CD4-positive, CD25-positive, alpha-beta regulatory T cell (primary cell): ENCODE measurements around the gene COP1. TPM values are rescaled to one million over a fixed set of nuclear protein-coding genes. Genes with fewer than 3 reads are reported as not detected.
A peak's percentile ranks its signal among the peaks of the same experiment; 100 is the strongest.

Experiments used
- ATAC-seq, 2 donors: fragments of 150-1000 bp; cut with Tn5 transposase; one replicate each; pipeline ENCODE4 v1.10.0; 2021; ENCODE audit warnings: low read depth in 2 of 2, moderate number of reproducible peaks in 2 of 2, moderate library complexity in 1 of 2
- DNase-seq, 3 donors: peaks; one replicate each; pipeline versions ENCODE4 v3.0.0 to v3.0.0-alpha.2; 2012 to 2022; ENCODE audit warnings: mixed read lengths in 1 of 3
- H3K27ac ChIP-seq: one replicate; pipeline ENCODE4 v1.7.0; 2013; ENCODE audit warnings: mild to moderate bottlenecking, low read length; ENCODE audit not compliant: insufficient read depth, poor library complexity, severe bottlenecking
- H3K27me3 ChIP-seq: one replicate; pipeline ENCODE4 v1.7.0; 2013; ENCODE audit warnings: low read length; ENCODE audit not compliant: control insufficient read depth, insufficient read depth
- H3K36me3 ChIP-seq: one replicate; pipeline ENCODE4 v1.7.0; 2013; ENCODE audit warnings: mild to moderate bottlenecking, low read length, moderate library complexity; ENCODE audit not compliant: control insufficient read depth, insufficient read depth
- H3K4me1 ChIP-seq: 2 replicates; pipeline ENCODE4 v1.7.0; 2013; ENCODE audit warnings: mild to moderate bottlenecking, low read length; ENCODE audit not compliant: insufficient read depth, control insufficient read depth, poor library complexity, severe bottlenecking
- H3K4me3 ChIP-seq: one replicate; pipeline ENCODE4 v1.7.0; 2013; ENCODE audit warnings: low read depth, mild to moderate bottlenecking, low read length, moderate library complexity
- H3K9me3 ChIP-seq, 2 experiments: 1 replicate in 1 of 2; 2 replicates in 1 of 2; pipeline ENCODE4 v1.7.0; 2013; ENCODE audit warnings: low read length in 2 of 2, mild to moderate bottlenecking in 1 of 2, moderate library complexity in 1 of 2; ENCODE audit not compliant: control insufficient read depth in 2 of 2
- H3K27ac Mint-ChIP-seq, 3 donors: one replicate each; pipeline ENCODE4 v1.8.0; 2020 to 2022; ENCODE audit warnings: mild to moderate bottlenecking in 3 of 3, mixed read lengths in 3 of 3, moderate library complexity in 2 of 3
- H3K27me3 Mint-ChIP-seq: one replicate; pipeline ENCODE4 v1.8.0; 2022; ENCODE audit warnings: mild to moderate bottlenecking, mixed read lengths
- H3K36me3 Mint-ChIP-seq: one replicate; pipeline ENCODE4 v1.8.0; 2020; ENCODE audit warnings: mixed read lengths
- H3K4me1 Mint-ChIP-seq, 4 donors: one replicate each; pipeline ENCODE4 v1.8.0; 2020 to 2022; ENCODE audit warnings: mixed read lengths in 4 of 4, mild to moderate bottlenecking in 1 of 4
- H3K4me3 Mint-ChIP-seq, 4 donors: one replicate each; pipeline ENCODE4 v1.8.0; 2020 to 2022; ENCODE audit warnings: mild to moderate bottlenecking in 4 of 4, mixed read lengths in 4 of 4, moderate library complexity in 3 of 4
- H3K9me3 Mint-ChIP-seq, 7 donors: one replicate each; pipeline ENCODE4 v1.8.0; 2020 to 2022; ENCODE audit warnings: mixed read lengths in 7 of 7, mild to moderate bottlenecking in 3 of 7, moderate library complexity in 2 of 7
- polyA plus RNA-seq, 4 donors: library from polyadenylated mRNA; unstranded; fragments of 300-500 nt; fragmentation: Illumina TruSeq; gene quantifications; one replicate each; pipeline ENCODE4 v1.2.3, GENCODE V29; 2021
- total RNA-seq: library from RNA; stranded (reverse); gene quantifications from one replicate; pipeline ENCODE4 v1.2.3, GENCODE V29; 2022

Gene COP1
- total and polyA plus RNA-seq, 5 donors from 2014 or later: 37.7 to 53.9 (median 42.0) TPM

DNA sequence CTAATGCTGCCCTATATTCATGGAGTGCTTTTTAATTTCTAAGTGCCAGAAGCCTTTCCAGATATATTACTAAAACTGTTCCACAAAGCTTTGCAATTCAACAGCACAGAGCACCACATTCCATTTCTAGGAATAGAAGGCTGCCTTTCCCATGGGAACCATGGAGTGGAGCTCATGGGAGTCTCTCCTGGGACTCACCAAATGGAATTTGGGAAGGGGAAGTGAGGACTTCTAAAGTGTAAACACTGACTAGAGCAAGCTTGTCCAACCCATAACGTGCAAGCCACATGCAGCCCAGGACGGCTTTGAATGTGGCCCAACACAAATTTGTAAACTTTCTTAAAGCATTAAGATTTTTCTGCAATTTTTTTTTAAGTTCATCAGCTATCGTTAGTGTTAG, 273.3 kb downstream of the COP1 start:
- ATAC-seq (no peak), DNase-seq (no peak)
- no peak overlapping the region for H3K27ac ChIP-seq
- no peaks in the 10 kb centered on the region for H3K4me1 ChIP-seq
- H3K36me3 Mint-ChIP-seq: peaks cover 27% of the 10 kb centered on the region
- H3K4me1 Mint-ChIP-seq: peaks cover 0 to 4% (median 0%) of the 10 kb centered on the region in 4 donors
- no peaks in the 10 kb centered on the region for H3K27me3 Mint-ChIP-seq
- no peaks in the 10 kb centered on the region for H3K27me3 ChIP-seq
- no peak overlapping the region for H3K4me3 ChIP-seq
- no peak overlapping the region for H3K4me3 Mint-ChIP-seq
- no peaks in the 10 kb centered on the region for H3K36me3 ChIP-seq
- H3K9me3 Mint-ChIP-seq: peaks cover 3 to 21% (median 7%) of the 10 kb centered on the region in 7 donors
- H3K9me3 ChIP-seq: peaks cover 0 to 7% of the 10 kb centered on the region in 2 experiments
- H3K27ac Mint-ChIP-seq: no peak overlapping the region

DNA sequence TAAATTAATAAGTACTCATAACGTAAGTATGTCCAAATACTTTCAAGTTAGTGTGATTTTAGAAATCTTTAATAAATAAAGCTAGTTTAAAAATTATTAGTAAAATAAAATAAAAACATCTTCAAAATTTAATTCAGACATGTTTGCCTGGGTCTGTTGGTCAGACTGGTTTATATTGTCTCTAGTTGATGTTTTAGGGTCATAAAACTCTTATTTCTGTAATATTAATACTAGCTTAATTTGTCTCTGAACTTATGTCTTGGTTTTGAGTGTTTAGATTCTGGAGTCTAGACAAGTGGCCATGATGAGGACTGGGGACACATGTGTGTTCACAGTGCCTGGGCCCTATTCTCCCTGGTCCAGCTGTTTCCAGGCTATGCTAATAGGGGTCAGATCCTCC, 279.1 kb downstream of the COP1 start:
- Histone ChIP-seq H3K27me3 (no peaks in the 10 kb centered on the region), H3K4me3 (no peak overlapping the region), H3K36me3 (no peaks in the 10 kb centered on the region), H3K4me1 (no peaks in the 10 kb centered on the region), H3K9me3 (peaks cover 10 to 23% of the 10 kb centered on the region in 2 experiments), H3K27ac (no peak overlapping the region)
- Mint-ChIP-seq H3K27me3 (no peaks in the 10 kb centered on the region), H3K36me3 (peaks cover 16% of the 10 kb centered on the region), H3K27ac (no peak overlapping the region), H3K4me1 (no peaks in the 10 kb centered on the region), H3K4me3 (no peak overlapping the region), H3K9me3 (peaks cover 3 to 34% (median 9%) of the 10 kb centered on the region in 7 donors)
- DNase-seq (no peak), ATAC-seq (no peak)

DNA sequence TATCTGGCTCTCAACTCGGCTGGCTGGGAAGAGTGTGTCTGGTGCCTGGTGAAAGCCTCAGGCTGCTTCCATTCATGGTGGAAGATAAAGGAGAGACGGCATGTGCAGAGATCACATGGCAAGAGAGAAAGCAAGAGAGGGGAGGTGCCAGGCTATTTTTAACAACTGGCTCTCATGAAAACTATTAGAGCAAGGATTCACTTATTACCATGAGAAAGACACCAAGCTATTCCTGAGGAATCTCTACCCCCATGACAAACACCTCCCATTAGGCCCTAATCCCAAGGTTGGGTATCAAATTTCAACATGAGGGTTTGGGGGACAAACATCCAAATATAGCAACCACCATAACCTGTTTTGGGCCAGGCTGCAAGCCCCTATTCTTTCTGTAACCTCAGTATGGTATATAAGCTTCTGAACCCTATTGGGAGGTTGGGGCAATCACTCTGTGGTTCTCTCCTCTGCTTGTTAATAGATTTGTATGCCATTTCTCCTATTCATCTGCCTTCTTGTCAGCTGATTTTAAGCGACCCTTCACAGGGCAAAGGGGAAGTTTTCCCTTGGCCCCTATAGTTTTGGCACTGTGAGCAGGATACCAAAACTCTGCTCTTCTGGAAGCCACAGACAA, 284.7 kb downstream of the COP1 start:
- Histone ChIP-seq H3K9me3 (peaks cover under 1 to 6% of the 10 kb centered on the region in 2 experiments), H3K27ac (no peak overlapping the region), H3K36me3 (no peaks in the 10 kb centered on the region), H3K4me1 (no peaks in the 10 kb centered on the region), H3K4me3 (no peak overlapping the region), H3K27me3 (no peaks in the 10 kb centered on the region)
- DNase-seq: no peak
- Mint-ChIP-seq H3K4me3 (no peak overlapping the region), H3K4me1 (no peaks in the 10 kb centered on the region), H3K9me3 (peaks cover 0 to 13% (median 3%) of the 10 kb centered on the region in 7 donors), H3K27me3 (no peaks in the 10 kb centered on the region), H3K36me3 (peaks cover 15% of the 10 kb centered on the region), H3K27ac (no peak overlapping the region)
- ATAC-seq: no peak

DNA sequence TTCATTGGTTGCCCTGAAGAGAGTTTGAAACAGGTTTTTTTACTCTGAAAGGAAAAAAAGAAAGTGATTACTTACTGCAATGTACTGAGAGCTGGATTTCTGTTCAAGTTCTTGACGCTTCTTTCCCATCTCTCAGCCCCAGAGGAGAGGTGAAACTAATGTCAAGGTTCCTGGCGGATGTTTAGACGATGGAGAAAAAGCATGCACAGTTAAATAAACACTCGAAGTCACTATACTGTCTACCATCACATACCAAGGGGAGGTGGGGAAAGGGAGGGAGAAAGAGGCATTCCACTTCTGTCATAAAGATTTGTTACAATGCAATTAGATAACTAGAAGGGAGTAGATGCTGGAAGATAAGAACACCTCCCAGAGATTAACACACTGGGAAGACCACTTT, 286.7 kb downstream of the COP1 start:
- Histone ChIP-seq H3K9me3 (no peaks in the 10 kb centered on the region), H3K36me3 (no peaks in the 10 kb centered on the region), H3K4me1 (no peaks in the 10 kb centered on the region), H3K4me3 (no peak overlapping the region), H3K27ac (no peak overlapping the region), H3K27me3 (no peaks in the 10 kb centered on the region)
- no peak overlapping the region for H3K4me3 Mint-ChIP-seq
- no peak overlapping the region for H3K27ac Mint-ChIP-seq
- H3K9me3 Mint-ChIP-seq: peaks cover 0 to 5% (median 1%) of the 10 kb centered on the region in 7 donors
- DNase-seq (no peak), ATAC-seq (no peak)
- no peaks in the 10 kb centered on the region for H3K27me3 Mint-ChIP-seq
- no peaks in the 10 kb centered on the region for H3K4me1 Mint-ChIP-seq
- peaks cover 14% of the 10 kb centered on the region for H3K36me3 Mint-ChIP-seq

DNA sequence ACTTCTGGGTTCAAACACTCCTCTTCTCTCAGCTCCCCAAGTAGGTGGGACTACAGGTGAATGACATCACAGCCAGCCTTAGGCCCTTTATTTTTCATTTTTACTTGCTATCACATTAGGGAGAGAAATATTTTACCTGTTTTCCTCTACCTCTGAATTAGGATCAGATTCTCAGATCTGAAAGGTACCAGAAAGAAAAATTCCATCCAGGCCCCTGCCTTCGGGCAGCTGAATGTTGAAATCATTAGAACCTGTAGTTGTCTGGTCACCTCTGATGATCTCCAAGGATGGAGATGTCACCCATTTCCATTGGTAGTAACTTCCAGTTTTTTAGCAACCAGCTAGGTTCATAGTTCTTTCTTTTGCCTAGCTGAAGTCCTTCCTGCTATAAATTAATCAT, 288.1 kb downstream of the COP1 start:
- H3K27me3 ChIP-seq: no peaks in the 10 kb centered on the region
- ATAC-seq (no peak), DNase-seq (no peak)
- no peak overlapping the region for H3K27ac ChIP-seq
- no peaks in the 10 kb centered on the region for H3K9me3 ChIP-seq
- Mint-ChIP-seq H3K36me3 (peaks cover 13% of the 10 kb centered on the region), H3K27ac (no peak overlapping the region), H3K9me3 (peaks cover 0 to 5% (median 0%) of the 10 kb centered on the region in 7 donors), H3K27me3 (no peaks in the 10 kb centered on the region), H3K4me3 (no peak overlapping the region), H3K4me1 (no peaks in the 10 kb centered on the region)
- no peak overlapping the region for H3K4me3 ChIP-seq
- no peaks in the 10 kb centered on the region for H3K4me1 ChIP-seq
- H3K36me3 ChIP-seq: no peaks in the 10 kb centered on the region

DNA sequence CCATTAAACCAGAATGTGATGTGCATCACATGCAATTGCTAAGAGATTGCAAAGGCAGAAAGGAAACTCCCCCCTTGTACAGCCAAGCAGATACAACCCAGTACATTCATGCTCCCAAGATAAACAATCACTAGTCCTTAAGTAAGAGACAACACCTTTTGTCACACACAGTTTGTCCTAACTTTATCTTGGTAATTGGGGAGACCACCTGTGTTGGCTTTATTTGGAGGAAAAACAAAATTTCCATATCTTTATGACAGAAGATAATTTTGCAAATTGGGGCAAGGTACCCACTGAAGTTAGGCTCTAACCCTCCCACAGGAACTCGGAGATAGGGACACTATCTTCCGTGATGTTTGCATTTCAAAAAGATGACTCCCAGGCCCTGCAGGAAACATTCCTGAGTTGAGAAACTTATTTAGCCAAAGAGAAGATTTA, 288.7 kb downstream of the COP1 start:
- Mint-ChIP-seq H3K27me3 (no peaks in the 10 kb centered on the region), H3K27ac (no peak overlapping the region), H3K4me3 (no peak overlapping the region), H3K4me1 (no peaks in the 10 kb centered on the region), H3K9me3 (peaks cover 0 to 8% (median 0%) of the 10 kb centered on the region in 7 donors), H3K36me3 (peaks cover 13% of the 10 kb centered on the region)
- Histone ChIP-seq H3K27ac (no peak overlapping the region), H3K4me1 (no peaks in the 10 kb centered on the region), H3K36me3 (no peaks in the 10 kb centered on the region), H3K9me3 (peaks cover 2 to 4% of the 10 kb centered on the region in 2 experiments), H3K4me3 (no peak overlapping the region), H3K27me3 (no peaks in the 10 kb centered on the region)
- DNase-seq (no peak), ATAC-seq (no peak)

DNA sequence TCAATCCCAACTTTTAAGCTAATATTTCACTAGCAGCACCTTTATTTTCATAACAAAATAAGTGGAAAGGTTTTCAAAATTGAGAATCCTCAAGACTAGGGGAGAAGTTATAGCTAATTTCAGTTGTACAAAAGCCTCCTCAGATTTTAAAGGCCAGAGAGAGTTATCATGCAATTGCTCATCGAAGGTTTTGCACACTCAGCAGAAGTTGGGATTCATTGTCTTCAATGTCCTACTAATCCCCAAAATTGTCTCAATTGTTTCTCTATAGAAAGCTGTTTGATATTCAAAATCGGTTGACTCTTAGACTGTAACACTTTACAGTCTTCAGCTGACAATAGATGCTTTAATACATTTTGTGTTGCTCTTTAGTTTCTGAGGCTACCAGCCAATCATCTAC, 293.0 kb downstream of the COP1 start:
- H3K9me3 Mint-ChIP-seq: peaks cover 1 to 41% (median 22%) of the 10 kb centered on the region in 7 donors
- Histone ChIP-seq H3K36me3 (peaks cover 4% of the 10 kb centered on the region), H3K27me3 (no peaks in the 10 kb centered on the region), H3K27ac (no peak overlapping the region), H3K4me1 (no peaks in the 10 kb centered on the region), H3K4me3 (no peak overlapping the region), H3K9me3 (peaks cover 25 to 26% of the 10 kb centered on the region in 2 experiments)
- H3K27me3 Mint-ChIP-seq: no peaks in the 10 kb centered on the region
- no peak for DNase-seq
- ATAC-seq: no peak
- H3K27ac Mint-ChIP-seq: no peak overlapping the region
- no peak overlapping the region for H3K4me3 Mint-ChIP-seq
- peaks cover 32% of the 10 kb centered on the region for H3K36me3 Mint-ChIP-seq
- H3K4me1 Mint-ChIP-seq: no peaks in the 10 kb centered on the region

DNA sequence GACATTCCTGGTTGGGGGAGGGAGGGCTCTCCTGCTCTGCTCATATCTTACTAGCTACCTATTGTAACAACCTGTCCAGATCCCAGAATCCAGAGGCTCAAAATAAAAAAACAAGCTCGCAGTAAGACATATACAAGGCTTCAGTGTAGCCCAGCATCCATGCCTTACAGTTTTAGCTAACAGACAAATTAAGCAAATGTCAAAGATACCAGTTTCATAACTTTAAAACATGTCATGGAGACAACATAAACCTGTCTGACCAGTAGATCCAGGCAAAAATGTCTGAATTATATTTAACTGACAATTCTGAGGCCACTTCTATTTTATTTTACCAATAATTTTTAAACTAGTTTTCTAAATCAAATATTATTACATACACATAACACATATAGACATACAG, 295.9 kb downstream of the COP1 start:
- DNase-seq: no peak
- Mint-ChIP-seq H3K36me3 (peaks cover 27% of the 10 kb centered on the region), H3K9me3 (peaks cover 1 to 44% (median 25%) of the 10 kb centered on the region in 7 donors), H3K4me3 (peak overlapping the region in 1 of 4 donors; percentile 35), H3K27me3 (no peaks in the 10 kb centered on the region), H3K27ac (no peak overlapping the region), H3K4me1 (no peaks in the 10 kb centered on the region)
- Histone ChIP-seq H3K4me3 (no peak overlapping the region), H3K27ac (no peak overlapping the region), H3K36me3 (peaks cover 4% of the 10 kb centered on the region), H3K4me1 (no peaks in the 10 kb centered on the region), H3K27me3 (no peaks in the 10 kb centered on the region), H3K9me3 (peaks cover 25 to 26% of the 10 kb centered on the region in 2 experiments)
- no peak for ATAC-seq
